Measurements from ENCODE around the gene CWC15. TPM values are rescaled to one million over a fixed set of nuclear protein-coding genes. Genes with fewer than 3 reads are reported as not detected.

Gene CWC15
- total and polyA plus RNA-seq, 2 of the 13 experiments (the other 11 are each of a cell fraction or from before 2014, with no cell fraction given), result 27.6 to 61.2 TPM

DNA sequence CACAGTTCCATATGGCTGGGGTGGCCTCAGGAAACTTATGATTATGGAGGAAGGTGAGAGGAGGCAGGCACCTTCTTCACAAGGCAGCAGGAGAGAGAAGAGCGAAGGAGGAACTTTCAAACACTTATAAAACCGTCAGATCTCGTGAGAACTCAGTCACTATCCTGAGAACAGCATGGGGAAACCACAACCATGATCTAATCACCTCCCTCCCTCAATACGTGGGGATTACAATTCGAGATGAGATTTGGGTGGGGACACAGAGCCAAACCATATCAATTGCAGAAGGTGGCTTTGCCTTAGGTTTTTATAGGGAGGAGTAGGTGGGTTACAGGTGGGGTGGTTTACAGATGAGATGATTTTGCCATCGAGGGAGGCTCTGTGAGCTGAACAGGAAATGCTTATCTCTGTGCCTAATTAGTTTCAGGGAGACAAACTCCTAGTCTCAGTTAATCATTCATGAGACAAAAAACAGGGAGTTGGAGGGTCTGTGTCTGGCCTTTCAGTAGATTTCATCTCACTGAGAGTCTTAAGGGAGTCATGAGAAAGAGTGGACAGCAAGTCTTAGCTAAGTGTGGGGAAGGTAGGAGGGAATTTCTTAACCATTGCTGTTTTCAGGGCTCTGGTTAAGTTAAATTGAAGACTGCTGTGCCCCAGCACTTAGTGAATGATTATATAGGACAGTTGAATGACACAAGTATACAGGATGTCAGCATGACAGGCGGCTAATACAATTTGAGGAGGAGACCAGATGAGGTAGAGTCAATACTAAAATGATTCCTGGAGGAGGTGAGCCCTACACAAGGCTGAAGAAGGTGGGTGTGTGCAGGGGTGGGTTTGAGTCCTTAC lies 47.7 kb downstream of the CWC15 start:
- intact Hi-C loops (cut with micrococcal nuclease; ENCODE audit: unreplicated experiment), result no loop called here
- WGBS (ENCODE audit: low lambda C conversion rate), result 4% methylated on average over 7 of the region's 7 CpGs
- Histone ChIP-seq H3K79me2 (ENCODE audit: insufficient read depth, low read length) (no peaks in the 10 kb centered on the region), H3K27me3 (ENCODE audit: control insufficient read depth in 1 of 2, insufficient read depth in 2 of 2, low read length in 2 of 2) (no peaks in the 10 kb centered on the region; a peak in 2 of 5 replicates), H3K27ac (ENCODE audit: extremely low read length, insufficient read depth, low read length) (no peak overlapping the region), H2AFZ (ENCODE audit: low read length) (no peak overlapping the region), H3K36me3 (replicated peaks in 1 of 2; ENCODE audit: control insufficient read depth in 1 of 2, insufficient read depth in 2 of 2, low read length in 2 of 2) (no peaks in the 10 kb centered on the region), H3K9ac (ENCODE audit: insufficient read depth, low read depth, low read length) (no peak overlapping the region), H3K4me3 (replicated peaks in 1 of 3; ENCODE audit: insufficient read depth in 1 of 3, low read depth in 2 of 3, low read length in 3 of 3) (no peak overlapping the region), H4K20me1 (ENCODE audit: insufficient read depth, low read length) (no peaks in the 10 kb centered on the region), H3K4me2 (ENCODE audit: low read depth, low read length) (no peak overlapping the region; the same call in 1 of the 2 replicates), H3K4me1 (ENCODE audit: insufficient read depth, low read length) (peaks cover 8% of the 10 kb centered on the region), H3K9me3 (ENCODE audit: low read length) (no peaks in the 10 kb centered on the region)
- ATAC-seq (peak; percentile 48; the same call in 2 of the 3 replicates), FAIRE-seq (no peak), DNase-seq (ENCODE audit: low spot score) (no peak)
- no TSS peak for BruUV-seq (replicated peaks)
- ChIA-PET POLR2A (no interaction called here), CTCF (ENCODE audit: low intra/inter-chr PET ratio, low total read pairs) (no interaction called here)
- in situ Hi-C loops (cut with HindIII; ENCODE audit: extremely low pct_ligation_motif_present, low pct_unique_long_range_greater_than_20kb), result no loop called here
- TF ChIP-seq, protein P1, sequence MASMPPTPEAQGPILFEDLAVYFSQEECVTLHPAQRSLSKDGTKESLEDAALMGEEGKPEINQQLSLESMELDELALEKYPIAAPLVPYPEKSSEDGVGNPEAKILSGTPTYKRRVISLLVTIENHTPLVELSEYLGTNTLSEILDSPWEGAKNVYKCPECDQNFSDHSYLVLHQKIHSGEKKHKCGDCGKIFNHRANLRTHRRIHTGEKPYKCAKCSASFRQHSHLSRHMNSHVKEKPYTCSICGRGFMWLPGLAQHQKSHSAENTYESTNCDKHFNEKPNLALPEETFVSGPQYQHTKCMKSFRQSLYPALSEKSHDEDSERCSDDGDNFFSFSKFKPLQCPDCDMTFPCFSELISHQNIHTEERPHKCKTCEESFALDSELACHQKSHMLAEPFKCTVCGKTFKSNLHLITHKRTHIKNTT (CRISPR knock-in tag; IDR thresholded peaks at IDR 0.05), result no peak
- no peak for TF ChIP-seq POLR2A (IDR thresholded peaks at IDR 0.05; ENCODE audit: insufficient read depth in 1 of 2, low read depth in 2 of 2, low read length in 2 of 2)
- no peak for TF ChIP-seq KLF15 (CRISPR knock-in tag; IDR thresholded peaks at IDR 0.05; ENCODE audit: borderline replicate concordance)
- no peak for TF ChIP-seq ZNF724P (CRISPR knock-in tag; IDR thresholded peaks at IDR 0.05; ENCODE audit: borderline replicate concordance)
- no peak for TF ChIP-seq ZNF782 (CRISPR knock-in tag; IDR thresholded peaks at IDR 0.05; ENCODE audit: borderline replicate concordance)
- TF ChIP-seq ZNF564 (CRISPR knock-in tag; IDR thresholded peaks at IDR 0.05), result no peak
- TF ChIP-seq, protein P2, sequence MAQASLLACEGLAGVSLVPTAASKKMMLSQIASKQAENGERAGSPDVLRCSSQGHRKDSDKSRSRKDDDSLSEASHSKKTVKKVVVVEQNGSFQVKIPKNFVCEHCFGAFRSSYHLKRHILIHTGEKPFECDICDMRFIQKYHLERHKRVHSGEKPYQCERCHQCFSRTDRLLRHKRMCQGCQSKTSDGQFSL (CRISPR knock-in tag; IDR thresholded peaks at IDR 0.05), result no peak
- TF ChIP-seq, protein P3, sequence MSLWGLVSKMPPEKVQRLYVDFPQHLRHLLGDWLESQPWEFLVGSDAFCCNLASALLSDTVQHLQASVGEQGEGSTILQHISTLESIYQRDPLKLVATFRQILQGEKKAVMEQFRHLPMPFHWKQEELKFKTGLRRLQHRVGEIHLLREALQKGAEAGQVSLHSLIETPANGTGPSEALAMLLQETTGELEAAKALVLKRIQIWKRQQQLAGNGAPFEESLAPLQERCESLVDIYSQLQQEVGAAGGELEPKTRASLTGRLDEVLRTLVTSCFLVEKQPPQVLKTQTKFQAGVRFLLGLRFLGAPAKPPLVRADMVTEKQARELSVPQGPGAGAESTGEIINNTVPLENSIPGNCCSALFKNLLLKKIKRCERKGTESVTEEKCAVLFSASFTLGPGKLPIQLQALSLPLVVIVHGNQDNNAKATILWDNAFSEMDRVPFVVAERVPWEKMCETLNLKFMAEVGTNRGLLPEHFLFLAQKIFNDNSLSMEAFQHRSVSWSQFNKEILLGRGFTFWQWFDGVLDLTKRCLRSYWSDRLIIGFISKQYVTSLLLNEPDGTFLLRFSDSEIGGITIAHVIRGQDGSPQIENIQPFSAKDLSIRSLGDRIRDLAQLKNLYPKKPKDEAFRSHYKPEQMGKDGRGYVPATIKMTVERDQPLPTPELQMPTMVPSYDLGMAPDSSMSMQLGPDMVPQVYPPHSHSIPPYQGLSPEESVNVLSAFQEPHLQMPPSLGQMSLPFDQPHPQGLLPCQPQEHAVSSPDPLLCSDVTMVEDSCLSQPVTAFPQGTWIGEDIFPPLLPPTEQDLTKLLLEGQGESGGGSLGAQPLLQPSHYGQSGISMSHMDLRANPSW (CRISPR knock-in tag; IDR thresholded peaks at IDR 0.05; ENCODE audit: borderline replicate concordance), result no peak
- no peak for TF ChIP-seq MYC (CRISPR knock-in tag; IDR thresholded peaks at IDR 0.05; ENCODE audit: borderline replicate concordance)
- TF ChIP-seq, protein P4, sequence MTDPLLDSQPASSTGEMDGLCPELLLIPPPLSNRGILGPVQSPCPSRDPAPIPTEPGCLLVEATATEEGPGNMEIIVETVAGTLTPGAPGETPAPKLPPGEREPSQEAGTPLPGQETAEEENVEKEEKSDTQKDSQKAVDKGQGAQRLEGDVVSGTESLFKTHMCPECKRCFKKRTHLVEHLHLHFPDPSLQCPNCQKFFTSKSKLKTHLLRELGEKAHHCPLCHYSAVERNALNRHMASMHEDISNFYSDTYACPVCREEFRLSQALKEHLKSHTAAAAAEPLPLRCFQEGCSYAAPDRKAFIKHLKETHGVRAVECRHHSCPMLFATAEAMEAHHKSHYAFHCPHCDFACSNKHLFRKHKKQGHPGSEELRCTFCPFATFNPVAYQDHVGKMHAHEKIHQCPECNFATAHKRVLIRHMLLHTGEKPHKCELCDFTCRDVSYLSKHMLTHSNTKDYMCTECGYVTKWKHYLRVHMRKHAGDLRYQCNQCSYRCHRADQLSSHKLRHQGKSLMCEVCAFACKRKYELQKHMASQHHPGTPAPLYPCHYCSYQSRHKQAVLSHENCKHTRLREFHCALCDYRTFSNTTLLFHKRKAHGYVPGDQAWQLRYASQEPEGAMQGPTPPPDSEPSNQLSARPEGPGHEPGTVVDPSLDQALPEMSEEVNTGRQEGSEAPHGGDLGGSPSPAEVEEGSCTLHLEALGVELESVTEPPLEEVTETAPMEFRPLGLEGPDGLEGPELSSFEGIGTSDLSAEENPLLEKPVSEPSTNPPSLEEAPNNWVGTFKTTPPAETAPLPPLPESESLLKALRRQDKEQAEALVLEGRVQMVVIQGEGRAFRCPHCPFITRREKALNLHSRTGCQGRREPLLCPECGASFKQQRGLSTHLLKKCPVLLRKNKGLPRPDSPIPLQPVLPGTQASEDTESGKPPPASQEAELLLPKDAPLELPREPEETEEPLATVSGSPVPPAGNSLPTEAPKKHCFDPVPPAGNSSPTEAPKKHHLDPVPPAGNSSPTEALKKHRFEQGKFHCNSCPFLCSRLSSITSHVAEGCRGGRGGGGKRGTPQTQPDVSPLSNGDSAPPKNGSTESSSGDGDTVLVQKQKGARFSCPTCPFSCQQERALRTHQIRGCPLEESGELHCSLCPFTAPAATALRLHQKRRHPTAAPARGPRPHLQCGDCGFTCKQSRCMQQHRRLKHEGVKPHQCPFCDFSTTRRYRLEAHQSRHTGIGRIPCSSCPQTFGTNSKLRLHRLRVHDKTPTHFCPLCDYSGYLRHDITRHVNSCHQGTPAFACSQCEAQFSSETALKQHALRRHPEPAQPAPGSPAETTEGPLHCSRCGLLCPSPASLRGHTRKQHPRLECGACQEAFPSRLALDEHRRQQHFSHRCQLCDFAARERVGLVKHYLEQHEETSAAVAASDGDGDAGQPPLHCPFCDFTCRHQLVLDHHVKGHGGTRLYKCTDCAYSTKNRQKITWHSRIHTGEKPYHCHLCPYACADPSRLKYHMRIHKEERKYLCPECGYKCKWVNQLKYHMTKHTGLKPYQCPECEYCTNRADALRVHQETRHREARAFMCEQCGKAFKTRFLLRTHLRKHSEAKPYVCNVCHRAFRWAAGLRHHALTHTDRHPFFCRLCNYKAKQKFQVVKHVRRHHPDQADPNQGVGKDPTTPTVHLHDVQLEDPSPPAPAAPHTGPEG (CRISPR knock-in tag; IDR thresholded peaks at IDR 0.05), result no peak
